MM.1S (cell line): ENCODE data around the gene POFUT1.

Experiments
- EZH2 ChIP-seq: fragments of 300-600 bp; sonication (generic); optimal IDR thresholded peaks from 2 replicates; pipeline ENCODE3; 2017; ENCODE audit warnings: low read depth, mild to moderate bottlenecking, antibody characterized with exemption, low read length, mixed read lengths
- EZH2phosphoT487 ChIP-seq: fragments of 300-600 bp; sonication (generic); IDR thresholded peaks from 2 replicates; pipeline ENCODE4 v1.6.1; 2018; ENCODE audit warnings: antibody characterized with exemption, low read length
- TF ChIP-seq, protein P1 (sequence below): fragments of 300-600 bp; sonication (generic); IDR thresholded peaks from 2 replicates; pipeline ENCODE4 v1.5.1; 2016; ENCODE audit warnings: antibody characterized with exemption, low read length, mixed read lengths

DNA sequence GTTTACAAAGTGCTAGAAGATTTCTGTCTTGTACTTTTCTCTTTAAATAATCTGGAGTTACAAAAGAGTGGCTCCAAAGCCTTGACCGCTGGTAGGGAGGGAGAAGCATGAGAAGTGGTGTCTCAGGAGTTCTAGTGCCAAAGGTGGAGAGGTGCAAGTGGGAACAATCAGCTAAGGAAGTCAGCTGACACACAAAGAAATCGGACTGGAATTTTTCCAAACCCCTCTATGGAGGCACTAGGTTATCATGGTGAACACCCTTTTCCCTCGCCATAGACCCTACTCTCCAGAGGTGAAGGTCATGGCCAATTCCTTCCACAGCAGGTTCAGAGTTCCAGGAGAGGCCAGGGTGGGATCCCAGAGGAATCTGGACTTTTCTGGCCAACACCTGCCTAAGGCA lies 15.0 kb upstream of the POFUT1 start:
- TF ChIP-seq, protein P1, sequence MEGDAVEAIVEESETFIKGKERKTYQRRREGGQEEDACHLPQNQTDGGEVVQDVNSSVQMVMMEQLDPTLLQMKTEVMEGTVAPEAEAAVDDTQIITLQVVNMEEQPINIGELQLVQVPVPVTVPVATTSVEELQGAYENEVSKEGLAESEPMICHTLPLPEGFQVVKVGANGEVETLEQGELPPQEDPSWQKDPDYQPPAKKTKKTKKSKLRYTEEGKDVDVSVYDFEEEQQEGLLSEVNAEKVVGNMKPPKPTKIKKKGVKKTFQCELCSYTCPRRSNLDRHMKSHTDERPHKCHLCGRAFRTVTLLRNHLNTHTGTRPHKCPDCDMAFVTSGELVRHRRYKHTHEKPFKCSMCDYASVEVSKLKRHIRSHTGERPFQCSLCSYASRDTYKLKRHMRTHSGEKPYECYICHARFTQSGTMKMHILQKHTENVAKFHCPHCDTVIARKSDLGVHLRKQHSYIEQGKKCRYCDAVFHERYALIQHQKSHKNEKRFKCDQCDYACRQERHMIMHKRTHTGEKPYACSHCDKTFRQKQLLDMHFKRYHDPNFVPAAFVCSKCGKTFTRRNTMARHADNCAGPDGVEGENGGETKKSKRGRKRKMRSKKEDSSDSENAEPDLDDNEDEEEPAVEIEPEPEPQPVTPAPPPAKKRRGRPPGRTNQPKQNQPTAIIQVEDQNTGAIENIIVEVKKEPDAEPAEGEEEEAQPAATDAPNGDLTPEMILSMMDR, result no peak
- TF ChIP-seq EZH2phosphoT487 (no peak), EZH2 (no peak)
